Stimulated activated CD8-positive, alpha-beta memory T cell treated with anti-CD3 and anti-CD28 coated beads, Interleukin-7, amount 100 ng/mL, for 48 hours (primary cell): ENCODE data around the gene CHRNB4.

Experiments
- DNase-seq, 2 donors: peaks; one replicate each; pipeline ENCODE4 v3.0.0-alpha.2; 2020; ENCODE audit warnings: low read depth in 1 of 2; ENCODE audit errors: extremely low read depth in 1 of 2

CHRNB4 gene

DNA sequence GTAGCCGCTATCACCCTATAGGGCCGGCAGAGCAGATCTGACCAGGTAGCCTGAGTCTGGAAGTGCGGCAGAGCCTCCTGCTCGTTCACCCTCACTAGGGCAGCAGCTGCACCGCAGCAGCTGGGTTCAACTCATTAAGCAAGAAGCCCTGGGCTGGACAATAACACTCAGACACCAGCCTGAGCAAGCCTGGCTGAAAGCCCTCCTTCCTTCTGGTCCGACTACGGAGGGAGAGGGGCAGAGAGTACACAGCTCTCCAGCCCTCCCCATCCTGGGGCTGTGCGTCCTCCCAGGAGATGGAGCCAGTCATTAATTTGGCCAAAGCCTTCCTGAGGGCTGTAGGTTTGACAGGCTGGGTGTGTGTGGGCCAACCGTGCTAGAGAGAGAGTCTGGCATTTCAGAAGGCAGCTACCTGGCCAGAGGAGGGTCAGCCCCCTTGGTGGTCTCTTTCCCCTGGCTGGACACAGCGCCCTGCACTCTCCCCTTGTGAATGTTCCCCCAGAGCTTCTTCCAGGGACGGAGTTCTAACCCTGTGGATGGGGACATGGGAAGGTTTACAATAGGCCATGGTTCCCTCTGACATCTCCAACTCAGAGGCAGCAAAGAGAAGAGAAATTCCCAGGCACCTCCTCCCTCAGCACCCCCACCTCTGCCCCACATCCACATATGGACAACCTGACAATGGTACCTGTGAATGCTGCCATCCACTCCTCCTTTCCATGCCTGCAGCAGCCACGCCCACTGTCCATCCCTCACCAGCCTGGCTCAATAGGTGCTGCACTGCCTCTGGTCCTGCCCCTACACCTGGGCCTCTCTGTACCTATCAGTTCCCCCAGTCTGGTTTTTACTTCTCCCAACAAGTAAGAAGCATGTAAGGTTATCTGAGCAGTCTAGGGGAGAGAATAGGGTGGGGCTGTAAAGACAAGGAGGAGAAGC, 6.5 kb downstream of the CHRNB4 start:
- DNase-seq = no peak

- DNase-seq = no peak
These were observed 7.7 kb downstream of the CHRNB4 start for GRCh38 chr15:78633348-78633747.

GRCh38 chr15:78630886-78631633, 9.9 kb downstream of the CHRNB4 start:
- DNase-seq = no peak

DNA sequence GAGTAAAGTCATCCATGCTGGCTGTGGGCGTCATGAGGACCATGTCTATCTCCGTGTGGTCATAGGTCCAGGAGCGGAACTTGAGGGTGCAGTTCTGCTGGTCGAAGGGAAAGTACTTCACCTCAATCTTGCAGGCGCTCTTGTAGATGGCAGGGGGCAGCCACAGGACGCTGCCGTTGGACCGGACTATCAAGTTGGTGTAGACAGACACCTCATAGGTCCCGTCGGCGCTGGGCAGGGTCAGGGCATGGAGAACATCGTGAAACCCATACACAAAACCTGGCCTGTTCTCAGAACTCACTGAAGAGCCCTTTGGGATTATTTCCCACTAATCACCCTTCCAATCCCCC, 11.3 kb downstream of the CHRNB4 start:
- DNase-seq = no peak

- no peak for DNase-seq
These were observed 11.8 kb downstream of the CHRNB4 start for GRCh38 chr15:78629031-78629715.

DNA sequence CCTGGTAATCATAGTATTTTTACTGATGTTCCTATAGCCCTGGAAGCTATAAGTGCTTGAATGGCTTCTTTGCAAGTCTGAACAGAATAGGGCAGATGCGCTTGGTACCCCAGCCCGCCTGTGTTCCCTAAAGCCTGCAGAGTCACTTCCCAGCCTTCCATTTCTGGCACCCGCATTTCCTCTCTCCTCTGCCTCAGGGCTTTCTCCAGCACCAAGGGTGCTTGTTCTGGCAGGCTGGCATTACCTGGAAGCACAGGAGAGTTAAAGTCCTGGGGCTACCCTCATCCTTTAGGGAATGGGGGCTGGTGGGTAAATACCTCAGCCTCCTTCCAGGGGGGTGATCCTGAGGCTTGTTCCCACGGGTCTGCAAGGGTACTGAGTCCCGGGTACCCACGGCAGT, 12.8 kb downstream of the CHRNB4 start:
- DNase-seq = no peak

- DNase-seq = no peak
These were observed 13.7 kb downstream of the CHRNB4 start for GRCh38 chr15:78627348-78627747.

- DNase-seq = no peak
These were observed 14.5 kb downstream of the CHRNB4 start for GRCh38 chr15:78626381-78626995.

GRCh38 chr15:78625606-78626280, 15.3 kb downstream of the CHRNB4 start:
- no peak for DNase-seq

DNA sequence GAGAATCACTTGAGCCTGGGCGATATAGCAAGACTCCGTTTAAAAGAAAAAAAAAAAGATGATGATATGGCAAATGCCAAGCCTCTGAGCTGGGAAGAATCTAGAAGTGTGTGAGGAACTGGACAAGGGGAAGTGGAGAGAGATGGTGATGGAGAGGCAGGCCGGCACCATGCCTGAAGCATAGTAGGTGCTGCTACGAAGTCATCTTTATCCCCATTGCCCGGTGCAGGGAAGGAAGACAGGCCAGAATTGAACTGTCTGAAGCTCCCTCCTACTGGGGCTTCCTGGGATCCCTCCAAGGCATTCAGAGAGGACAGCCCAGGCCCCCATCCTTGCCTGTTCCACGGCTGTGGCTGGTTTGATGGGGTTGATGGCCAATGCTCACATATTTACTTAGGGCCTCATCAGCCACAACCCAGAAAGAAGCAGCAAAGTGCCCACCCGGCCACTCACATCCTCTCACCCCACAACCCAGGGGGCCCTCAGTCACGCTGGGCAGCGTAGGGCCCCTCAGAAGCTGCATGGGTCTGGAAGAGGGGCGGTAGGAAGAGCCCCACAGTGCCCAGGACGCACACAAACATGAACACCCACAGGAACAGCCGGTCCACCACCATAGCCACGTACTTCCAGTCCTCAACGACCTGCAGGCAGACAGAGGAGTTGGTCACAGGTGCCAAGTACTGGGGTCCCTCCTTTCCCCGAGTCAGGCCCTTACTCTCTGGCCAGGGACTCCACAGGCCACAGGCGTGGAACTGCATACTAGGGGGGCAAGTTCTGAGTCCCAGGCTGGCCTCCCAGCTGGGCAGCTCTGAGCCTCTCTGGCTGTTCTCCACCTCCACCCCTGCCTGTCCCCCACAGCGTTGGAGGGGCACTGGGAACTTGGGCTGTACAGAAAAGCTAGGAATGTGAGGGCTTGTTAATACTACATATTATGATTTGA, 16.1 kb downstream of the CHRNB4 start:
- DNase-seq = no peak

- DNase-seq = no peak
These were observed 17.1 kb downstream of the CHRNB4 start for GRCh38 chr15:78623786-78624497.

- no peak for DNase-seq
These were observed 19.1 kb downstream of the CHRNB4 start for GRCh38 chr15:78621810-78622402.

DNA sequence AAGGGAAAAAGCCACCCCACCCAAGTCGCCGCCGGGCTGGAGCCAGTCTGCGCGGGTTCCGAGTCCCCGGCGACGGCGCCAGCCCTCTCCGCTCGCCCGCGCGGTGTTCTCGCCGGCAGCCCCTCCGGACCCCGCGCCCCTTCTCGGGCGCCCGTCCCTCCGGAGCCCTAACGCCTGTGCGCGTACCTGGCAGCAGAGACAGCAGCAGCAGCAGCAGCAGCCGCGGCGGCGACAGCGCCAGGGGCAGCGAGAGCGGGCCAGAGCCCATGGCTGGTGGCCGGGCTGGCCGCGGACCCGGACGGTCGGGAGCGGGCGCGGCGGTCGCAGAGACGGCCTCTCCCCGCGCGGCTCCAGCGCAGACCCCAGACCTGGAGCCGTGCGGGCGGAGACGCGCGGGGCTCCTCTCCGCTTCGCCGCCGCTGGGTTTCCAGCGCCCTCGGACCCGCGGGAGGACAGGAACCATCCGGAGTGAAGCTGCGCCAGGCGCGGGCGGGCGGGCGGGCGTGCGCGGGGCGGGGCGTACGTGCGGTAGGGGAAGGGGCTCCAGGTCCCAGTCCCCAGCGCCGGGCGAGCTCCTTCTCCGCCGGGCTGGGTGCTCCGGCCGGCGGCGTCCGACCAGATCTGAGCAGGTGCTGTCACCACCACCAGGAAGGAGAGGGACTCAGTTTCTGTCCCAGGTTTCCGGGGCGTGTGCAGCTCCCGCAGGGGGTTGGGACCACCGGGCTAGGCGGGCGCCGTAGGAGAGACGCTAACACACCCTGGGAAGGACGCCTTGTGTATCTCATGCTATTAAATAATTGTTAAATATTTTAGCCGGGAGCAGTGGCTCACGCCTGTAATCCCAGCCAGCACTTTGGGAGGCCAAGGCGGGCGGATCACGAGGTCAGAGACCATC, 20.2 kb downstream of the CHRNB4 start, which contains the start of gene CHRNA3:
CHRNA3 (minus strand) TSS at position 470 of the 895 bp plus-strand sequence; CDS start at position 268, 202 bp downstream.
- DNase-seq = no peak

GRCh38 chr15:78620021-78620526, 20.9 kb downstream of the CHRNB4 start:
- no peak for DNase-seq

DNA sequence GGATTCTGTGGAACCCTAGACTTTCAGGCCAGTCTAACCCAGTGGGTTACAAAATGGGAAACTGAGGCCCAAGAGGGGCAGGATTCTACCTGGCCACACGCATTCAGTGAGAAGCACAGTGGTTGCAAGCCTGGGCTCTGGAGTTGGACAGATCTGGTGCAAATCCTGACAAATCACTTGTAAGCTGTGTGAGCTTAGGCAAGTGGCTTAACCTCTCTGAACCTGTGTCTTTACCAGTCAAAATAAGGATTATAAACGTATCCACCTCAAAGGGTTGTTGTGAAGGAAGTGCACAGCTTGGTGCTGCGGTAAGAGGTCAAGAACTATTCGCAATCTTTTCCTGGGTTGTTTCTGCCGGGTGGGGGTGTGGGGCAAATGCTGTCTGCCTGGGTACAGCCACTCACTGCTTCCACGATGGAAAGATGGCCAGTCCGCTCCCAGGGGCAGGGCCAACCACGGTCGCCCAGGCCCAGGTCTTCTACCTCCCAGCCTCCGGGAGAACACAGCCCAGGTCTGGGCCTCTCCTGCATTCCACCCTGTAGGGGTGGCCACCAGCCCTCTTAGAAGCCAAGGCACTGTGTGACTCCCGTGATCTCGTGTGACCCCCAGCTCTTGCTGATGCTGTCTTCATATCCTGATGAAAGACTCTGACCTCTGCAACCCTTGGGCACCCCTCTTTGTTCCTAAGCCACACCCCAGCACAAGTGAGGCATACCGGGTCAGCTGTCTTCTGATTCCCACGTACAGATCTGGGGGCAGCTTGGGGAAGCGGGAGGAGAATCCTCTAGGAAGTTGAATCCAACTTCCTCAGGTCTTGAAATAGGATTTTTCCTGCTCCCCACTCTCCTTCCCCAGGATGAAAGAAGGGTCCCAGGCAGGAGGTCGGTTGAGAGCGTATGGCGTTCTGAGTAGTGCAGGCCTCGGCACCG, 21.7 kb downstream of the CHRNB4 start:
- no peak for DNase-seq

DNA sequence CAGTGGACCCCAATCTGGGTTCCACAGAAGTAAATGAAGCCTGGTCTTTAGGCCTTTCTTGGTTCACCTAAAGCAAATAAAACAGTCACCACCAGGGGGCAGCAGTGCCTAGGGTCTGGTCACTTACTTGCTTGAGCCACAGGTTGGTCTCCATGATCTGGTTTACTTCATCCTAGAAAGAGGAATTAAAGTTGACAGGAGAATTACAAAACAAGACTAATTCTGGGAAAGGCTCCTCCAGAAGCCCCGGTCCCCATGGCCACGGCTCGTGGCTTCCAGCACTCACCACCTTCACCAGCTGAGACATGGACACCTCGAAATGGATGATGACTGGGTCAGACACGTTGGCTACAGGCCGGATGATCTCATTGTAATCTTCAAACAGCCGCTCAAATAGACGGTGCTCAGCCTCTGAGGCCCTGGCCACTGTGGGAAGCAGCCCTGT, 22.5 kb downstream of the CHRNB4 start:
- DNase-seq = peak; percentile 40 to 71
